Activated naive CD4-positive, alpha-beta T cell (primary cell): ENCODE results near the gene TBX20.
"Not testable (repeated sequence)": the region's sequence is repeated elsewhere in the genome, so short reads cannot be mapped to it uniquely, and the experiment has no call there.

ENCODE experiments used
- DNase-seq, 4 experiments: peaks; one replicate each; lab custom pipeline; 2025; lab: John Stamatoyannopoulos, UW

The TBX20 gene

DNA sequence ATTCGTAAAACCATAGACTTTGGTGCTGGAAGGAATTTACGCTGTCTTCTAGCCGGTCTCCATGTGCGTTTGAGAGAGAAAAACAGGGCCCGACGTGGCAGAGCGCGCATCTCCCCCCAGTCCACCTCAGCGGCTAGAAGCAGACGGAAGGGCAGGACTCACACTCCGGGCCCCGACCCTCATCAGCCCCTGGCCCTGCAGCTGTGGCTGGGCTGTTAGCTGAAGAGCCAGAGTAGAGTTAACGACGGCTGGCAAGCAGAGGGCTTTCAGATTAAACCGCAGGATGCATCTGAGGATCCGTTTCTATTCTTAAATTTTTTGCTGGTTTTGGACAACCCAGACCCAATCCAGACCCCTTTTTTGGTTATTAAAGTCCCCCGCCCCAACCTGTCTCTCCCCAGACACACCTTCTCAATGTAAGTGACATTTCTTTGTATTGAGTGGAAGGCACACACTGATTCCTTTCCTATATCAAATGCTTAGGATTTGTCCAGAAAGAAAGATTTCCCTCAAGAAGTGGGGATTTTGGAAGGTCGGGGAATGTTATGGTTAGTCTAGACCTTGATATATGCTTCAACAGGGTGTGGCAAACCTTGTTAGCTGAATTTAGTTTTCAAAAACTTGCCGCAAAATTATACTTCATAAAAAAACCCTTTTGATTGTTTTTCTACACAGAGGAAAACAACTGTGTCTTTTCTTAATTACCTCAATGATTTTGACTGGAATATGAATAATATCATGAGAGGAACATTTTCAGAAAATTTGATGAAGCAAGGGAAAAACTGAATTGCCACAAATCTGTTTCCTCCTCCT lies 1.7 kb upstream of the TBX20 start:
- DNase-seq: no peak

DNA sequence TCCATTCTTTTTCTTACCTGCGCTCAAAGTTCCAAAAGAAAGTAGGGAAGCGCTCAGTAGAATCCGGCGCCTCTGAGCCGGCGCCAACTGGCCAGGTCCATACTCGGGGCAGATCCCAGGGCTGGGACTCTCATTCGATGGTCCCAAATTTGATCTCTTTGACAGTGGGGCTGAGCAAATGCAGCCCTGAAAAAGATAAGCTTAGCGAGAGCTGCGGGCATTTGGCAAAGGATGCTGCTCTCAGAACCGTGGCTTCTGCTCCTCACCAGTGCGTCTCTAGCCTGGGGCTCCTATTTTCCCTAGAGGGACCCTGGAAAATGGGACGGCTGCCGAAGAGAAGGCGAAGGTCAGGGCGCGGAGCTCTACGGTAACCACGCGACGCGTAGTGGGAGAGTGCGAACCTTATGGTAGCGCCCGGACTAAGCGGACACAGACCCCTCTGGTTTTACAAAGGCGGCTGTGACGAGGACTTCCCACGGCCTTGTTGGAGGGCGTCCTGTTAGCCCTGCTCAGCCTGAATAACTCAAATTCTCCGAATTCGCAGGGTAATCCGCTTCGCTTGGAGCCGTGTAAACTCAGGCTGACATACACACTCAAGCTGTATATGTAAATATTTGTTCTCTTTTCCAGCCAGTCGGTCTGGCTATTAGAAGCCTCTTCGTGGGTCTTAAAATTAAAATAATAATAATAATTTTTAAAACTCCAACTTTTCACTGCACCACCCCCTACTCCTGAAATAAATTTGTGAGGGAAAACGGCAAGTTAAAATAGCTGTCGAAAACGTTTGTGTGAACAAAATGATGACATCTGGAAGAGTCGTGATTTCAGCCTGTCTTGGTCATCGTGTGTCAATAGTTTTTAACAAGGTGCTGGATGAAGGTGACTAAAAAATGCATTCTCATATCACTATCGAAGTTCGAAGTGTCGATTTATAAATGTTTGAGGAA lies 869 bp upstream of the TBX20 start:
- DNase-seq: no peak

DNA sequence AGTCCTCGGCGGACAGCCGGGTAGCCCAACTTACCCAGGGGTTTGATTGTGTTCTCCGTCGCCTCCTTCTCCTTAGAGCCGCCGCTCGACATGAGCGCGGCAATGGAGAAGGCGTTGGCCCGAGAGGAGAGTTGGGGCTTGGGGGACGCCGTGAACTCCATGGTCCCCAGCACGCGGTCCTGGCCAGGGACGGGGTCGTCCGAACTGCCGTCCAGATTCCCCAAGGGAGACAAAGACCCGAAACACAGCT lies 515 bp downstream of the TBX20 start:
- DNase-seq: no peak

DNA sequence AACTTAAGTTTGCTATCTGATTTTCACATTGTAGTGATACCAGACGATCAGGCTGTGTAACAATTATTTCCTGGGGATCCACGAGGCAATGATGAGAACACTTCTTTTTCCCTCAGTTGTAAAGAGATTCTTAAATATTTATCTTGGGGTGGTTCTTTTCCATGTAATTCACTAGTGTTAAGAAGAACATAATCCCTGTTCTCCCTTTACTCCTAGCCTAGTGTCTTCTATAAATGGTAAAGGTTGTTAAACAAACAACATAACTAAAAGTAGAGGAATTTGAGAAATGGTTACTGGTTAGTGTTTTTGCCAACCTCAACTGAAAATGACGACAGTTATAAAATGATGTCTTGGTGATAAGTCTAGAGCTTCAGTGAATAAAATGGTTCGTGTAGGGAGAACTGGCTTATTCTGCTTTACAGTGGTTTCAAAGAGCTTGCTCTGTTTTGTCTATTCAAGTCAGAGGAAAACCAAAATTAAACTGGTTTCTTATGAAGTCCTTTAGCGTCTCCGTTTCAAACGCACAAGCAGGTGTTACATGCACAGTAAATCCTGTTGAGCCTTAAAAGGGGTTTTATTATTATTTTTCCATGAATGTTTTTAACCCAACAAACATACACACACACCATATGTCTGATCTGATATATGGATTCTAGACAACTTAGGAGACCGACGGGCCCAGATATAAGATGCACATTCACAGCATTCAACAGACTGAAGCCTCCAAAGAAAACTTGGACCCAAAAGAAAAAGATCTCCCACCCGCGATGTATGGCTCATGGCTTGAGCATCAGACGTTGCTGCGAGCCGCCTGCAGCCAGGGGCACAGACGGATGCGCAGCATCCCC lies 1.1 kb downstream of the TBX20 start:
- no peak for DNase-seq

DNA sequence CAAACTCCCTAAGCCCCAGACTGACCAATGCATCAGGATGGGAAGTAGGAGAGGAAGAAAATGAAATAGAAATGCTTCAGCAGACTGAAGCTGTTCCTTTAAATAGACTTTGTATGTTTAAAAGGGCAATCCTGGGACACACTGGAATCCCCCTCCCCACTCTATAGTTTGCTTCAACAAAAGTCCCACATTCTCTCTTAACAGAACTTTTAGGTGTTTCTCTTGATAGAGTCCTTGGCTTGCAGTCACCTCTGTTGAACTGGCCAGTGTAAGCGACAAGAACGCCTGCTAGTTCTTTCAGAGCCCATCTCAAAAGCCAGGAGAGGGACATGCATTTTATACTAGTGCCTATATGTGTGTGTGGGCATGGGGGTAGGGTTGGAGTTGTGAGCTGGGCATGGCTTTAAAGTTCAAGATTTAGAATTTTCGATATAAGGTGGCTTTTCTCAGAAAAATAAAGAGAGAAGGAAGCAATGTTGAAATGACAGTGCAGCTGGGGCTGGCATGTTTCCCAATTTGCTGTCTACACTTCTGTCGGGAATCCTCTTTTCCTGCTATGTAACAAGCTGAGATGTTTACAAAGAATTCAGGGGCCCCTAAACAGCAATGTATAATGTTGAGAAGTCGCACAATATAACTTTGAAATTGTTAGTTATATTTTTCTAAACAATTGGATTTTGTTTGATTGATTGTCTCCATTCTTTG lies 2.1 kb downstream of the TBX20 start:
- no peak for DNase-seq

DNA sequence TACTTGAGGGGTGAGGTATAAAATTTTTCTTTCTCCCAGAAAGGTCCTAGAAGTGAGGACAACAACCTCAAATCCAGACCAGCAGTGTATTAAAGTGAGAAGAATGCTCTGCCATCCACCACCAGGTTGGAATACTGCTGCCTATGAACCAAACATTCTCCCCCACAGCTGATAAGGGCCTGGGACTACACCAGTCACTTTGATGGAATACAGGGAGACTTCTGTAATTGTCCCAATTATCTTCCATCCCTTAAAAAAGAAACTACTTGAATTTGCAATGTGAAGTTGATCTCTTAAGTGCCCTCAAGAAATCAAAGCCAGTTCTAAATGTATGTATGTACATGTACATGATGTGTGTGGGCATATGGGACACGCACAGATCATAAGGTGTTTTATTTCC lies 3.0 kb downstream of the TBX20 start:
- DNase-seq: no peak

DNA sequence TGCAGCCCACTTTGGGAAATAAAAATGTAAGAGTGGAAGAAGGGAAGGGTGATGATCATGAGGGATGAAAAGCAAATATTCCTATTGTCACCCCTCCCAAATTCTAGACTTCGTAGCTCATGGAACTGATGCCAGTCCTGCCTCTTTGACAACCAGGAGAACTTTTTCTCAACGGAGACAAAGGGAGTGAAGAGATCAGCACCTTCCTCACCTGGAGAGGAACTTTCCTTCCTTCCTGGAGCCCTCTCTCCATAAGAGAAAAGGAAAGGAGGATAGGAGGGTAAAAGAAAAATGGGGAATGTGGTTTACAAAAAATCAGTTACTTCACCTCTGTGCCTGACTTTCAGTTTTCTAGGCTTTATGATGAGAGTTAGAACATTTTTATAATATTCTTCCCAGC lies 3.4 kb downstream of the TBX20 start:
- no peak for DNase-seq

DNA sequence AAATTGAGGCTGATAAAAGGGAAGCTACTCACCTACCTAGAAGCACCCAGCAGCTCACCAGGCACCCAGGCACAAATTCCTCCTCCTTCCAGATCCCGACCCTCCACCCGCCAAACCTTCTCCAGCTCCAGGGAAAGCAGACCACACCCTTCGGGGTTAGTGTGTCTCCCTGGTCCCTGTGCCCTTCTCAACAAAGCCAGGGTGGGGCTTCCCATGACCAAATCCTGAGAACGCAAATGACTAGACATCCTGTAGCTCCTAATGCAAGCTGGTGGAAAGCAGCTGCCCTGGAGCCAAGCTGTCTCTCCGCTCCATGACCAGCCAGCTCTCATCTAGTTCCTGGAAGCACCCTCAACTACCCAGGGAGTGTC lies 4.4 kb downstream of the TBX20 start:
- DNase-seq: no peak

DNA sequence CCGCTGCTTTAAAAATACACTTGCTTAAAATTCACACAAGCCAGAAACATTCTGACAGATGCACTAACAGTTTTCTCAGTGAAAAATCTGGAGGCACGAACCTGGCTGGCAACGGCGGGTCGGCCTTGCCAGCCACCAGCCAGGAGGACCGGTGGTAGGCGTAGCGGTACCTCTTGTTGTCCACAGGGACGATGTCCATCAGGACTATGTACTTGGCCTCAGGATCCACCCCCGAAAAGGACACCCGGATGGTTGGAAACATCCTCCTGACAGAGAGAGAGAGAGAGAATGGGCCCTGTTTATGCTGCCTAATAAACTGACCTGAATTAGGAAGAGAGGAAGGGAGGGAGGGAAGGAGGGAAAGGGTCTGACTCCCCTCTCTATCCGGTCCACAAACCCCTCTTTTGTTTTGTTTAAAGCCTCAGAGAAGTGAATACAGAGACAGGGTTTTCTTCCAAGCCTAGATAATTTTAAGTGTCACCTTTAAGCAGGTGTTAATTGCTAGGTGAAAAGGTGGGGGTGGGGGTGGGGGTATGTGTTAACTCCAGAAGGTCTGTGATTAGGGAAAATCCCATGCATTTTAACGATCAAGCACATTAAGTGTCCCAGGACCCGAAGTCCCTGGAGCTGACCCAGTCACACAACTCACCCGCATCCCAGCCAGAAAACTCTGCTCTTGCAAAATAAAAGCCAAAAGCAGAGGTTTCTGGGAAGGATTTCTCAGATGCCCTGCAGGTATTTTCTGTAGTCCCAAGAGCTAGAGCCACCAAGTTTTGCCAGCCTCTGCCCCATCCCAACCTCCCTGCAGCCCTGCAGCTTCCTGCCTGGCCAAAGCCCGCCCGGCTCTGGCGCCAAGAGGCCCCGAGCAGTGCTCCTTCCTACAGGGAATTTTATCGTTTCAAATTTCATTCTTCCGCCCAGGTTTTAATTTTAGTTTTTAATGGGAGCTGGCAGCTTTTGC lies 5.0 kb downstream of the TBX20 start:
- DNase-seq: no peak

DNA sequence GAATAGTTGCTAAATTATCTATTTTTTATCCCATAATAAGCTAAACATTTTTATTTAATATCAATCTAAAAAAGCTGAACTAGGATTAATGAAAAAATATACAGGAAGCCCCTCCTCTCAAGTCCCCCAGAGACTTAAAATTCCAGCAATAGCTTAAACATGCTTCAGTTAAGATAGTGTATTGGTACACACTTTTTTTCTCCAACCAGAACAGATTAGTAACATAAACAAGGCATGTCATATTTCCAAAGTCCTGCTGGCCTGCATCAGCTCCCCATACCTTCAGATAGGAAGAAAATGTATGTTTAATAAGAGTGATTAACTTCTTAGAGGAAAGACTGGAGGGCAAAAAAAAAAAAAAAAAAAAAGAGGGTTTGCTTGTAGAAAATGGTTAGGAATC lies 7.1 kb downstream of the TBX20 start:
- no peak for DNase-seq

DNA sequence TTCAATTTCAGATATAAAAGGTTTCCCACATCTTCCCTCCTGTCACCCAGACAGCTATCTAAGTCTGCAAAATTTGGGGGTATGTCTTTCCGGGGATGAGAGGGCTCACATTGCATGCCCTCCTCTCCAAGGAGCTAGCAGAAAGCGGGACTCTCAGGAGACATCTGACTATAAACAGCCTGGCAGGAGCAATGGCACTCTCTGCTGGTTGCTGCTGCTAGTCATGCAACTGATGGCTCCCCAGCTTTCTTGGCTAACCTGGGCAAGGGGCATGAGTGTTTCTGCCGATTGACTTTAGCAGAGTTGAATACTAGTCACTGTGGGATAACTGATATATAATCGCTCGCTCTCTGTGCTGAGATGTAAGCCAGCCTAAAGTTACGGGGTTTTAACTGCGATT lies 12.0 kb downstream of the TBX20 start:
- DNase-seq: no peak

DNA sequence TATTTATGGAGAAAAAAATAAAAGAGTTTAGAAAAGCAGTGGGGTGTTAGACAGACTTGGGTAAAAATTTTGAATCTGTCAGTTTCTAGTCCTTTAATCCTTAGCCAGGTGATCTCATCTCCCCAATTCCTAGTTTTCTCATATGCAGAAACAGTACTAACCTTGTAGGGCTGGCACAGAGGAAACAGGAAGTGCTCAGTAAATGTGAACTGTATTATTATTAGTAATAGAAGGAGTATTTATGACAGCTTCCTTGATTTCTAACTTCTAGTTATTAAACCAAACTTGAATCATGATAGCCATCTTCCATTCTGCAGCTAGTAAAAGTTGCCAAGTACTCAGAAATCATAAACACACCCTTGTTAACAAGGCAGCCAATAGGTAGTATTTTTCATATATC lies 12.5 kb downstream of the TBX20 start:
- DNase-seq: no peak

DNA sequence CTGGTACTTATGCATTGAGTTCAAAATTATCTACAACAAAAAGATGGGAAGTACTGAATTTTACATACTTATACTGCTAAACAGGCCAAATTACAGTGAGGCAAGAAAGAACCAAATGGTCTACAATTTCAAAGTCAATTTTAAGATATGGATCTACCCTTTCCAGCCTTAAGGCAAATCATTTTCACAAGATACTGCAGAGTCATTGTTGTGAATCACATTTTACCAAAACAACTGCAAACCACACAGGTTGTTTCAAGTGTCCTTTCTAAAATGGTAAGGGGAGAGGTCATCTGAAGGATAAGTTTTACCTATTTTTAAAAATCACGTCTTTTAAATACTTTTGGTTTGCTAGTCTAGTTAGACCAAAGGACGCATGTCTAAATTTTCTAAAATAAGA lies 12.9 kb downstream of the TBX20 start:
- DNase-seq: not testable (repeated sequence)

DNA sequence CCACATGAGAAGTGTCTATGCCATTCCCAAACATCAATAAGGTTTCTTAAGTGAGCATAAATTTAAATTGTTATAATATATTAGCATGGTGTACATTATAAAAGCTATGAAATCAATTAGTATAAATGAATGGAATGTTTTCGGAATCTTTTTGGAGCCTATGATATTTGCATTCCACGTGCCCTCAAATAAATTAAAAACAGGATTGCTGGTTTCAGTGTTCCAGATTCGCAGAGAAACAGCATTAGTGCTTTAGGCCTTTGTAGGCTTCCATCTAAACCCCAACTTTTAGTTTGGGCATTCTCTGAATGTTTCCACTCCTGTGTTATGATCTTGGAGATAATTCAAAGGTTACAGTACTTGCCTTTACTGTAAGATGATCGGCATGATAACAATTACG lies 15.4 kb downstream of the TBX20 start:
- DNase-seq: not testable (repeated sequence)

DNA sequence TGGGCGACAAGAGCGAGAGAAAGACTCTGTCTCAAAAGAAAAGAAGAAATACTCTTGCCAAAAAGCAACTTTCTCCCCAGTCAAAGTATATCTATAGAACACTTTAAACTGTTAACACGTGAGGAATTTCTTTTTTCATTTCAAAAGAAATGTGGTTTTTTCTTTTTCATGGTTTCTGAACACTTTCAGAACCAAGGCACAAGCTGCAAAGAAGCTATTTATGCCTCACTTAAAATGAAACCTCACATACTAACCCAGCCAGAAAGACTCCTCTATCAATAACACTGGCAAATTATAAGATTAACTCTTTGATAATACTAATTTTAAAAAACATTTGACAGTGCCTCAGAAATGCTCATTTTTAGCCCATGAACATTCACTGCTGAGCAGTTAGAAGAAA lies 20.9 kb downstream of the TBX20 start:
- no peak for DNase-seq

DNA sequence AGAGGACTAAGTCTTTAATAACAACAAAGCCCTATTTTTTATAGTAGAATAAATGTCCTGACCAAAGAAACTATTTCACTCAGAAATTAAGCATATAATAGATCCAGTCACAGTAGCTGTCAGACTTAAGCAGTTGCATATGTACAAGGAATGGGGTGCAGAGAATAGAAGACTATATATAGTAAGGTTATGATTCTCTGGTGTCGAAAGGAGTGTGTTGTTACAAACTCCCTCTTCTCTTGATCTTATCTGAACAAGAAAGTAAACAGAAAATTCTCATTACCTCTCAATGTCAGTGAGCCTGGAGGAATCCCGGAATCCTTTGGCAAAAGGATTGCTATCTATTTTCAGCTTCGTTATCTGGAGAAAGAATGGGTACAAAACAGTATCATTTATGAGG lies 22.7 kb downstream of the TBX20 start:
- not testable (repeated sequence) for DNase-seq

DNA sequence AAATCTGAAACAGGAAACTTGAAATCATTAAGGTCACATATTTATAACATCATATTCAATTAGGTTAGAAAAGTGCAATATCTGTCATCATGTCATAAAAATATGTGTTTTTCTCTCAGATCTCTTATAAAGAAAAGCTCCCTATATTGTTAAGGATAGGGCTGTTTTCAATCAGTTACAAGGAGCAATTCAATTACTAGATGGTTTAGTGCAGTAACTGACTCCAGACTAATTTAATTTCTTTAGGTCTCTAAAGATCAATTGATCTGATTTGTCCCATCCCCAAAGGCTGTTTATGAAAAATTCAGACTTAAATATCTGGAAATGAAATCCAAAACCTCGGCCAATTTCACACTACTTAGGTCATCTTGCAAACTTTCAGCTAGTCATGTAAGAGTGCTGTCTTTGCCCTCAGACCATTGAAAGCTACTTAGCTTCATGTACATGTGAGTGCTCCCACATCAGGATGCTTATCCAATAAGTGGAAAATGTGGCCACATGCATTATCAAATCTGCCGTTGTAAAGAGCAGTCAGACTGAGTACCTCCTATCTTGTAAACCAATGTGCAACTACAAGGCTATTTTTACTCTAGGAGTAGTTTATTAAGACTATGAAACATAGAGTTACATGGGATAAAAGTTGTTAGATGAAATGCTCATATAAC lies 24.7 kb downstream of the TBX20 start:
- not testable (repeated sequence) for DNase-seq

DNA sequence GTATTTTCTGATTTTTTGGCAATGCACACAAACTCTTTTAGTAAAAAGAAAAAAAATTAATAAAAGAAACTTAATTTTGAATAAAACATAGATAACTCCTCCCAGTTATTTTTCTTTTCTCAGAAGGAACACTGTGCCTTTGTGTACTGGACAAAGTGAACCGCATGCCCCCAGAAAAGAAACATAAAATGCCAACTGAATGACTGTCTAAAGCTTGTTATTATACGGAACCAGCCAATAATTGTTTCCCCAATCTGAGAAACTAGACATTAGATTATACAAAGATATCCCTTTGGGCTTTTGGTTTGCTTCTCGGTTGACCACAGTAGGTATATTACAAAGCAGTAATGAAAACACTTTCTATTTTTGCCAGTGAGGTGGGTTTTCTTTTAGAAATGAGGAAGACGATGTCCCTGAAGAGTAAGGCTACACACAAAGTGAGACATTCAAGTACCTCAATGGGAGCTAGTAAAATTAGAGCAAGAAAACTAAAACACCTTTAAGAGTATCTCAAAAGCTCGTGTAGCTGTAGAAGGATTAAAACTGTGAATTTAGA lies 25.3 kb downstream of the TBX20 start:
- not testable (repeated sequence) for DNase-seq

DNA sequence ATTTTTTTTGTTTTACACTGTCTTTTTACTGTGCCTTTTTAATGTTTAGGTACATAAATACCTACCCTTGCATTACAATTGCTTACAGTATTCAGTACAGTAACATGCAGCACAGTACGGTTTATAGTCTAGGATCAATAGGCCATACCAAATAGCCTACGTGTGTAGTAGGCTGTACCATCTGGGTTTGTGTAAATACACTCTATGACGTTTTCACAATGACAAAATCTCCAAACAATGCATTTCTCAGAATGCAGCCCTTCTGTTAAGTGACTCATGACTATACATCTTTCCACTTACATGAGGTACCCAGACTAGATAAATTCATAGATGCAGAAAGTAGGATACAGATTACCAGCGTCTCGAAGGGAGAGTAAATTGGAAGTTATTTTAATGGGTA lies 26.5 kb downstream of the TBX20 start:
- DNase-seq: not testable (repeated sequence)

DNA sequence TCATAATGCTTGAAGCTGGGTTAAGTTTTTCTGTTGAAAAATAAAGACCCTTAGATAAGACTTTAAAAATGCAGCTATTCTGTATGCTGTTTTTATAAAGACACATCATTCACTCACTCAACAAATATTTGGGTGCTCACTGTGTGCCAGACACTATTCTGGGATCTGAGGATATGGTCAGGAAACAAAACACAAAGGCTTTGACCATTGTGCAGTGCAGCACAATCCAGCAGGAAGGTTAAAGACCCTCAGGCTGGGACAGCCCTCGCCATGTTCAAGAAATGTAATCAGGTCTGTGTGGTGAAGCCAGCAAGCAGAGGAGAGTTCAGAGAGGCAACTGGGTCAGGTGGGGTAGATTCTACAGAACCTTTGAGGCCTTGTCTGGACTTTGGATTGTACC lies 31.5 kb downstream of the TBX20 start:
- DNase-seq: not testable (repeated sequence)
